HepG2 (cell line): ENCODE data around the gene NDRG3. TPM values are rescaled to one million over a fixed set of nuclear protein-coding genes. Genes with fewer than 3 reads are reported as not detected.

Experiments
- AKAP8 ChIP-seq: sonication (generic); formaldehyde crosslinking; IDR thresholded peaks from 2 replicates; pipeline ENCODE4 v1.5.1; 2020; ENCODE audit warnings: mild to moderate bottlenecking, missing genetic modification reagents
- ELF4 ChIP-seq: sonication (generic); formaldehyde crosslinking; IDR thresholded peaks from 2 replicates; pipeline ENCODE4 v1.5.0; 2020; ENCODE audit warnings: missing genetic modification reagents, mild to moderate bottlenecking, moderate library complexity, borderline replicate concordance
- ESRRA ChIP-seq: sonication (generic); formaldehyde crosslinking; IDR thresholded peaks from 2 replicates; pipeline ENCODE4 v1.5.1; 2020; ENCODE audit warnings: mild to moderate bottlenecking, low read depth, missing genetic modification reagents
- MTF1 ChIP-seq: sonication (generic); formaldehyde crosslinking; IDR thresholded peaks from 2 replicates; pipeline ENCODE4 v1.5.0; 2020; ENCODE audit warnings: missing genetic modification reagents
- RBM22 ChIP-seq: fragments of 200-400 bp; formaldehyde crosslinking; optimal IDR thresholded peaks from 2 replicates; pipeline ENCODE3; 2017; ENCODE audit warnings: mild to moderate bottlenecking, low read length, moderate library complexity
- RNF219 ChIP-seq: sonication (generic); formaldehyde crosslinking; IDR thresholded peaks from 2 replicates; pipeline ENCODE4 v1.5.0; 2020; ENCODE audit warnings: mild to moderate bottlenecking, missing genetic modification reagents
- SMC3 ChIP-seq: IDR thresholded peaks from 2 replicates; pipeline ENCODE4 v1.6.1; 2011; ENCODE audit warnings: low read length, improper control_type of control experiment
- SNRNP70 ChIP-seq: fragments of 200-400 bp; formaldehyde crosslinking; IDR thresholded peaks from 2 replicates; pipeline ENCODE4 v1.6.1; 2017; ENCODE audit warnings: mild to moderate bottlenecking, low read depth, low read length, moderate library complexity
- SOX5 ChIP-seq: IDR thresholded peaks from 2 replicates; pipeline ENCODE4 v1.6.1; 2016; ENCODE audit warnings: borderline replicate concordance
- TAF15 ChIP-seq: fragments of 200-400 bp; formaldehyde crosslinking; IDR thresholded peaks from one replicate; pipeline ENCODE4 v1.6.1; 2018; ENCODE audit warnings: mild to moderate bottlenecking, low read depth, low read length; ENCODE audit not compliant: poor library complexity, severe bottlenecking
- TARDBP ChIP-seq: sonication (generic); formaldehyde crosslinking; IDR thresholded peaks from 2 replicates; pipeline ENCODE4 v1.8.0; 2022; ENCODE audit warnings: mild to moderate bottlenecking, missing genetic modification reagents
- TFDP1 ChIP-seq: IDR thresholded peaks from 2 replicates; pipeline ENCODE4 v1.6.1; 2016; ENCODE audit warnings: missing compliant biosample characterization, missing genetic modification reagents, borderline replicate concordance
- THRA ChIP-seq: sonication (generic); formaldehyde crosslinking; IDR thresholded peaks from 2 replicates; pipeline ENCODE4 v1.4.0; 2020; ENCODE audit warnings: missing genetic modification reagents, borderline replicate concordance
- YEATS4 ChIP-seq: sonication (generic); formaldehyde crosslinking; IDR thresholded peaks from 2 replicates; pipeline ENCODE4 v1.4.0; 2020; ENCODE audit warnings: missing genetic modification reagents, borderline replicate concordance
- ZBTB38 ChIP-seq: sonication (generic); formaldehyde crosslinking; IDR thresholded peaks from 2 replicates; pipeline ENCODE4 v1.5.1; 2020; ENCODE audit warnings: mild to moderate bottlenecking, missing genetic modification reagents
- ZBTB7A ChIP-seq: sonication (generic); formaldehyde crosslinking; IDR thresholded peaks from 2 replicates; pipeline ENCODE4 v1.8.0; 2022; ENCODE audit warnings: mild to moderate bottlenecking, missing genetic modification reagents
- ZFP41 ChIP-seq: sonication (generic); formaldehyde crosslinking; IDR thresholded peaks from 2 replicates; pipeline ENCODE4 v1.4.0; 2020; ENCODE audit warnings: mild to moderate bottlenecking, missing genetic modification reagents, borderline replicate concordance
- ZKSCAN5 ChIP-seq: sonication (generic); formaldehyde crosslinking; IDR thresholded peaks from 2 replicates; pipeline ENCODE4 v1.5.1; 2020; ENCODE audit warnings: mild to moderate bottlenecking, missing genetic modification reagents
- ZNF414 ChIP-seq: sonication (generic); formaldehyde crosslinking; IDR thresholded peaks from 2 replicates; pipeline ENCODE4 v1.5.0; 2020; ENCODE audit warnings: missing genetic modification reagents
- ZNF432 ChIP-seq: sonication (generic); formaldehyde crosslinking; IDR thresholded peaks from 2 replicates; pipeline ENCODE4 v1.5.0; 2020; ENCODE audit warnings: missing genetic modification reagents, mild to moderate bottlenecking, borderline replicate concordance
- ZNF557 ChIP-seq: sonication (generic); formaldehyde crosslinking; IDR thresholded peaks from 2 replicates; pipeline ENCODE4 v1.4.0; 2020; ENCODE audit warnings: missing genetic modification reagents
- ZNF577 ChIP-seq: sonication (generic); formaldehyde crosslinking; IDR thresholded peaks from 2 replicates; pipeline ENCODE4 v1.4.0; 2020; ENCODE audit warnings: mild to moderate bottlenecking, low read depth, missing genetic modification reagents, borderline replicate concordance
- ZNF713 ChIP-seq: sonication (generic); formaldehyde crosslinking; IDR thresholded peaks from 2 replicates; pipeline ENCODE4 v1.4.0; 2020; ENCODE audit warnings: mild to moderate bottlenecking, missing genetic modification reagents
- ZSCAN21 ChIP-seq: sonication (generic); formaldehyde crosslinking; IDR thresholded peaks from 2 replicates; pipeline ENCODE4 v1.8.0; 2022; ENCODE audit warnings: mild to moderate bottlenecking, missing genetic modification reagents, moderate library complexity, borderline replicate concordance
- polyA plus RNA-seq, 8 experiments: library from polyadenylated mRNA; depleted of rRNA in 3 of 8; stranded (reverse) in 7 of 8; unstranded in 1 of 8; fragments of >200 nt; fragmentation: Illumina TruSeq in 4 of 8; extraction: Trizol in 4 of 8; gene quantifications; 2 replicates each; pipeline versions ENCODE4 v1.2.1 to v1.2.3, GENCODE V29; 2011 to 2016; ENCODE audit warnings: low read depth in 4 of 8, missing spikeins in 1 of 8, mixed read lengths in 1 of 8; ENCODE audit not compliant: insufficient read depth in 1 of 8
- total RNA-seq, 5 experiments: library from RNA; depleted of rRNA; stranded (reverse); fragments of >200 nt; fragmentation: Illumina TruSeq; extraction: Trizol; gene quantifications; 2 replicates each; pipeline ENCODE4 v1.2.3, GENCODE V29; 2016; ENCODE audit warnings: low read depth in 1 of 5

The NDRG3 gene
- total and polyA plus RNA-seq, 2 of the 13 experiments (the other 11 are each of a cell fraction or from before 2014, with no cell fraction given), result 36.0 to 40.5 TPM

- no peak for TF ChIP-seq ZKSCAN5 (CRISPR knock-in tag)
- TF ChIP-seq ZNF713 (CRISPR knock-in tag), result 0 out of 2 replicates have a peak, but pooled peaks have one; percentile 37
- TF ChIP-seq TARDBP (CRISPR knock-in tag), result 0 out of 2 replicates have a peak, but pooled peaks have one; percentile 47
- no peak for TF ChIP-seq TAF15
- no peak for TF ChIP-seq ZBTB38
- 0 out of 2 replicates have a peak, but pooled peaks have one; percentile 44 for TF ChIP-seq ZSCAN21 (CRISPR knock-in tag)
- no peak for TF ChIP-seq ZNF577 (CRISPR knock-in tag)
- TF ChIP-seq ZBTB7A (CRISPR knock-in tag), result no peak
- no peak for TF ChIP-seq ZNF557
- TF ChIP-seq ZNF432 (CRISPR knock-in tag), result no peak
- peak; percentile 70; the same call in 1 of the 2 replicates for TF ChIP-seq TFDP1 (CRISPR knock-in tag)
- peak; percentile 59; the same call in 1 of the 2 replicates for TF ChIP-seq SOX5 (CRISPR knock-in tag)
- TF ChIP-seq YEATS4 (CRISPR knock-in tag), result no peak
- TF ChIP-seq RNF219 (CRISPR knock-in tag), result no peak
- TF ChIP-seq SNRNP70, result no peak
- TF ChIP-seq AKAP8 (CRISPR knock-in tag), result 0 out of 2 replicates have a peak, but pooled peaks have one; percentile 57
- peak; percentile 23; the same call in 1 of the 2 replicates for TF ChIP-seq ZNF414 (CRISPR knock-in tag)
- TF ChIP-seq SMC3, result peak; percentile 25; the same call in 1 of the 2 replicates
- peak; percentile 30 for TF ChIP-seq RBM22
- no peak for TF ChIP-seq ESRRA (CRISPR knock-in tag)
- TF ChIP-seq MTF1, result no peak
- 0 out of 2 replicates have a peak, but pooled peaks have one; percentile 44 for TF ChIP-seq ELF4 (CRISPR knock-in tag)
- TF ChIP-seq THRA, result peak; percentile 96; the same call in 1 of the 2 replicates
- no peak for TF ChIP-seq ZFP41 (CRISPR knock-in tag)
These were observed 138.1 kb downstream of the NDRG3 start (continued) for GRCh38 chr20:36607586-36608387.
